ENCODE measurements around the gene GLI2.

GRCh38 chr2:120700659-120701058 is 35.0 kb upstream of the GLI2 start:
- no peak for TF ChIP-seq POLR2A (IDR thresholded peaks at IDR 0.05)
- TF ChIP-seq CTCF (IDR thresholded peaks at IDR 0.05) = no peak
